Measurements from ENCODE around the gene TSPAN16. TPM values are rescaled to one million over a fixed set of nuclear protein-coding genes. Genes with fewer than 3 reads are reported as not detected.
A peak's percentile ranks its signal among the peaks of the same experiment; 100 is the strongest.

Gene TSPAN16
- total RNA-seq, 6 experiments from 2014 or later: not detected

DNA sequence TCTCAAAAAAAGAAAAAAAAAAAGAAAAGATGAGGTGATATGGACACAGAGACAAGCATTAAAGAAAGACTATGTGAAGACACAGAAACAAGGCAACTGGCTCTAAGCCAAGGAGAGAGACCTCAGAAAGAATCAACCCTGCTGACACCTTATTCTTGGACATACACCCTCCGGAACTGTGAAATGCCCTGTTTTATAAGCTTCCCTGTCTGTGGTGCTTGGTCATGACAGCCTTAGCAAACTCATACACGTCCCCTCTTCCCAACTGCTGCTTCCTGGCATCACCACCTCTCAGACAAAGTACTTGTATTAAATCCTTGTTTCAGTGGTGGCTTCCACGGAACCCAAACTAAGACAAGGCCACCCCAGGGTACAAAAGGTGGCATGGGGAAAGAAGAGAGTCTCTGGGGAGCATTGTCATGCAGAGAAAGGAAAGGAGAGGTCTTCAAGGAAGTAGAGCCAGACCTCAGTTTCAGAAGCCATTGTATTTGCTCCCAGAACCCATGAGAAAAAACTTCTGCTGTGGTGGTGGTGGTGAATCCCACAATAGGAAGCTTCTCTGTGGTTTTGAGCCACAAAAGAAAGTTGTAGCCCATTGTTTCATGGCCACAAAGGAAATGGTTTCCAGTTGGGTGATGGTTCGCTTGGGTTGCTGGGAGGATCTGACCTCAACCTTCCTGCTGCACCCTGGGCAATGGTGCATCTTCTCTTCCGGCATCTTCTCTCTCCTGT, 16.3 kb upstream of the TSPAN16 start:
- peaks cover 11% of the 10 kb centered on the region for H3K27me3 Mint-ChIP-seq (ENCODE audit: insufficient read depth)
- no peak overlapping the region for H3K27ac Mint-ChIP-seq
- no peak for DNase-seq
- TF ChIP-seq, protein P1, sequence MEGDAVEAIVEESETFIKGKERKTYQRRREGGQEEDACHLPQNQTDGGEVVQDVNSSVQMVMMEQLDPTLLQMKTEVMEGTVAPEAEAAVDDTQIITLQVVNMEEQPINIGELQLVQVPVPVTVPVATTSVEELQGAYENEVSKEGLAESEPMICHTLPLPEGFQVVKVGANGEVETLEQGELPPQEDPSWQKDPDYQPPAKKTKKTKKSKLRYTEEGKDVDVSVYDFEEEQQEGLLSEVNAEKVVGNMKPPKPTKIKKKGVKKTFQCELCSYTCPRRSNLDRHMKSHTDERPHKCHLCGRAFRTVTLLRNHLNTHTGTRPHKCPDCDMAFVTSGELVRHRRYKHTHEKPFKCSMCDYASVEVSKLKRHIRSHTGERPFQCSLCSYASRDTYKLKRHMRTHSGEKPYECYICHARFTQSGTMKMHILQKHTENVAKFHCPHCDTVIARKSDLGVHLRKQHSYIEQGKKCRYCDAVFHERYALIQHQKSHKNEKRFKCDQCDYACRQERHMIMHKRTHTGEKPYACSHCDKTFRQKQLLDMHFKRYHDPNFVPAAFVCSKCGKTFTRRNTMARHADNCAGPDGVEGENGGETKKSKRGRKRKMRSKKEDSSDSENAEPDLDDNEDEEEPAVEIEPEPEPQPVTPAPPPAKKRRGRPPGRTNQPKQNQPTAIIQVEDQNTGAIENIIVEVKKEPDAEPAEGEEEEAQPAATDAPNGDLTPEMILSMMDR (IDR thresholded peaks at IDR 0.05): no peak
- H3K4me3 Mint-ChIP-seq: no peak overlapping the region
- H3K36me3 Mint-ChIP-seq (ENCODE audit: low read depth): no peaks in the 10 kb centered on the region
- H3K4me1 Mint-ChIP-seq (ENCODE audit: low read depth): peaks cover 5% of the 10 kb centered on the region; the same call in 1 of the 2 replicates
- no peaks in the 10 kb centered on the region for H3K9me3 Mint-ChIP-seq

GRCh38 chr19:11281356-11282049, 14.5 kb upstream of the TSPAN16 start:
- H3K9me3 Mint-ChIP-seq: no peaks in the 10 kb centered on the region
- H3K27me3 Mint-ChIP-seq (ENCODE audit: insufficient read depth): peaks cover 8% of the 10 kb centered on the region
- H3K36me3 Mint-ChIP-seq (ENCODE audit: low read depth): no peaks in the 10 kb centered on the region
- H3K4me1 Mint-ChIP-seq (ENCODE audit: low read depth): peaks cover 6% of the 10 kb centered on the region
- no peak overlapping the region for H3K27ac Mint-ChIP-seq
- TF ChIP-seq, protein P1 (IDR thresholded peaks at IDR 0.05): no peak
- no peak overlapping the region for H3K4me3 Mint-ChIP-seq
- DNase-seq: no peak

DNA sequence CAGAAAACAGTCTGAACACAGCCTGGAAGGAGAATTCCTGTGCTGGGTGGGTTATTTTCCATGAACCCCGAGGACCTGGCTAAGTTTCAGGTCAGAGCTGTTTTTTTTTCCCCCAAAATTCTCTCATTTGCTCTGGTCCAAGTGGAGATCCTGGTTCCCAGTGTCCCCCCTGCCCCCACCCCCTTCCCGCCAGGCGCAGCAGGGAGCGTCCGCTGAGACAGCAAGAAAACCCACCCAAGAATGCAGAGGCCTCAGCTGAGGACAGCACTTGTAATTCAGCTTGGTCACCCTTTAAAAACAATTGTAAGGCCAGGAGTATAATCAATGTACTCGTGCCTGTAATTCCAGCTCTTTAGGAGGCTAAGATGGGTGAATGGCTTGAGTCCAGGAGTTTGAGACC, 11.4 kb upstream of the TSPAN16 start:
- Mint-ChIP-seq H3K27ac (no peak overlapping the region), H3K27me3 (ENCODE audit: insufficient read depth) (peaks cover 1% of the 10 kb centered on the region), H3K4me3 (no peak overlapping the region), H3K9me3 (no peaks in the 10 kb centered on the region), H3K4me1 (ENCODE audit: low read depth) (peaks cover 15% of the 10 kb centered on the region), H3K36me3 (ENCODE audit: low read depth) (no peaks in the 10 kb centered on the region)
- DNase-seq: no peak
- TF ChIP-seq, protein P1 (IDR thresholded peaks at IDR 0.05): no peak

DNA sequence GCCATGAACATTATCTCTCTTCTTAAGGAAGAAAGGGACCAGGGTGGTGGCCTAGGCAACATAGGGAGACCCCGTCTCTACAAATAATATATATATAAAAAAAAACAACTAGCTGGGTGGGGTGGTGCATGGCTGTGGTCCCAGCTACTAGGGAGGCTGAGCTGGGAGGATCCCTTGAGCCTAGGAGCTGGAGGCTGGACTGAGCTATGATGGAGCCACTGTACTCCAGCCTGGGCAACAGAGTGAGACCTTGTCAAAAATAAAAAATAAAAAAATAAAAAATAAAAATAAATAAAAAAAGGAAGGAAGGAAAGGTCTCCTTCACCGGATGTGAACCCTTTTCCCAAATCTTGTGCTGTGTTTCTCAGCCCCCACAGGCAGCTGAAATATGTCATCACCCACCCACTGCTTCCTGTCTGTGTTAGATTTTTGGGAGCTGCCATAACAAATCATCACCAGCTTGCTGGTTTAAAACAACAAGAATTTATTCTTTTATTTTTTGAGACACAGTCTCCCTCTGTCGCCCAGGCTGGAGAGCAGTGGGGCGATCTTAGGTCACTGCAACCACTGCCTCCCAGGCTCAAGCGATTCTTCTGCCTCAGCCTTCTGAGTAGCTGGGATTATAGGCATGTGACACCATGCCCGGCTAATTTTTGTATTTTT, 9.5 kb upstream of the TSPAN16 start:
- H3K27me3 Mint-ChIP-seq (ENCODE audit: insufficient read depth): peaks cover 1% of the 10 kb centered on the region
- no peak overlapping the region for H3K27ac Mint-ChIP-seq
- no peak overlapping the region for H3K4me3 Mint-ChIP-seq
- H3K4me1 Mint-ChIP-seq (ENCODE audit: low read depth): peaks cover 14% of the 10 kb centered on the region
- H3K9me3 Mint-ChIP-seq: no peaks in the 10 kb centered on the region
- TF ChIP-seq, protein P1 (IDR thresholded peaks at IDR 0.05): no peak; the same call in 1 of the 2 replicates
- peak; percentile 11 for DNase-seq
- no peaks in the 10 kb centered on the region for H3K36me3 Mint-ChIP-seq (ENCODE audit: low read depth)

GRCh38 chr19:11288349-11288748, 7.6 kb upstream of the TSPAN16 start:
- TF ChIP-seq, protein P1 (IDR thresholded peaks at IDR 0.05): peak; percentile 77

More at GRCh38 chr19:11288349-11288748, 7.6 kb upstream of the TSPAN16 start:
- Mint-ChIP-seq H3K4me1 (ENCODE audit: low read depth) (peaks cover 11% of the 10 kb centered on the region), H3K4me3 (no peak overlapping the region), H3K9me3 (no peaks in the 10 kb centered on the region), H3K27me3 (ENCODE audit: insufficient read depth) (peaks cover 1% of the 10 kb centered on the region), H3K36me3 (ENCODE audit: low read depth) (no peaks in the 10 kb centered on the region), H3K27ac (no peak overlapping the region)
- no peak for DNase-seq
